Activated CD4-positive, CD25-positive, alpha-beta regulatory T cell treated with anti-CD3 and anti-CD28 coated beads, Interleukin-2, amount 50 U/mL, for 72 hours (primary cell): ENCODE data around the gene KCNIP3.

Experiments used
- DNase-seq: peaks from one replicate; pipeline ENCODE4 v3.0.0; 2021

The KCNIP3 gene

DNA sequence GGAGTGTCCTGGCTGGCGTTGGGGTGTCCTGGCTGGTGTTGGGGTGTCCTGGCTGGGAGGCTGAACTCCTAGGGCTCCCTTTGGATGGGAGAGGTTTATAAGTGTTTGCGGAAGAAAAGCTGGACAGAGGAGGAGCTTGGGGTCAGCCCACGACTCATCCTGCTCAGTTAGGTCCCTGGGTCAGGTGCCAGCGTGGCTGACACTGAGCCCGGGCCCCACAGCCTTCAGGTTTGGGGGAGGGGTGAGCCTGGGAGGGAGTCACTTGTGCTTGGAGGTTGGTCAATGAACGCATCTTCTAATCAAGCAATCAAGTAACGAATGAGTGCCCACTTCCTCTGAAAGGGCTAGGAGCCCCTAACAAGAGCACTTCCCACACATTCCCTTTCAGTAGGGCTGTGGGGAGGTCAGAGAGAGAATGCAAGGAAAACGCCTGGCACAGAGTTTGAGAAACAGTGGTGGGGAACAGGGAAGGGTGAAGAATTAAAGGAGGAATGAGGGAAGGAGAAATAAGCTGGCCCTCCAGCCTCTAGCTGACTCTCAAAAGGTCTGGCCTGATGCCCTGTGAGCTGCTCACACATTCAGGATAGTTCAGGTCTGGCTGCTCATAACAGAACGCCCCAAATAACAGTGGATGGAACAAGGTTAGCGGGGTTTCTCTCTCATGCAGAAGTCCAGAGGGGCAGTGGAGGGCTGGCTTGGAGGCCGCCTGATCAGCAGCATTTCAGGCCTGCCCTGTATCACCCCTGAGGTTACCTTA, 670 bp downstream of the KCNIP3 start:
- DNase-seq = no peak

- DNase-seq = no peak
Measured at GRCh38 chr2:95298486-95299111, 1.5 kb downstream of the KCNIP3 start.

- no peak for DNase-seq
Measured at GRCh38 chr2:95299961-95300360, 2.8 kb downstream of the KCNIP3 start.

DNA sequence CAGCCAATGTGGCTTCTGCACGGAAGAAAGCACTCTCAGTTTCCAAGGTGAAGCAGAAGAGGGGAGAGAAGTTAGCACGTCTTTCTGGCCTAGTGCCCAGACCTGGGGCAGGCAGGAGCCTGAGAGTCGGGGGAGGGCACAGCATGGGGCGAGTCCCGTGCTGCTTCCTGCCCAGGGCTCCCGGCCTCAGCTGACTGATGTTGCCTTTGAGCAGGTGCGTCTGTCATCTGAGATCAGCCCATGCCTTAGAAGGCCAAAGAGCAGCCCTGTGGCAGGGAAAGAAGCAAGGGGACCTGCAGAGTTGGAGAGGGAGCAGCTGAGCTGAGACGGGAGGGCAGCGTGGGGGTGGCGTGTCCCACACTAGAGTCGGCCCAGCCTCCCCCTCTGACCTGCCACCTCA, 3.3 kb downstream of the KCNIP3 start:
- no peak for DNase-seq

GRCh38 chr2:95301186-95301585, 4.0 kb downstream of the KCNIP3 start:
- no peak for DNase-seq

GRCh38 chr2:95301876-95302641, 4.9 kb downstream of the KCNIP3 start:
- DNase-seq = no peak

- DNase-seq = no peak
Measured at GRCh38 chr2:95303191-95303919, 6.2 kb downstream of the KCNIP3 start.

DNA sequence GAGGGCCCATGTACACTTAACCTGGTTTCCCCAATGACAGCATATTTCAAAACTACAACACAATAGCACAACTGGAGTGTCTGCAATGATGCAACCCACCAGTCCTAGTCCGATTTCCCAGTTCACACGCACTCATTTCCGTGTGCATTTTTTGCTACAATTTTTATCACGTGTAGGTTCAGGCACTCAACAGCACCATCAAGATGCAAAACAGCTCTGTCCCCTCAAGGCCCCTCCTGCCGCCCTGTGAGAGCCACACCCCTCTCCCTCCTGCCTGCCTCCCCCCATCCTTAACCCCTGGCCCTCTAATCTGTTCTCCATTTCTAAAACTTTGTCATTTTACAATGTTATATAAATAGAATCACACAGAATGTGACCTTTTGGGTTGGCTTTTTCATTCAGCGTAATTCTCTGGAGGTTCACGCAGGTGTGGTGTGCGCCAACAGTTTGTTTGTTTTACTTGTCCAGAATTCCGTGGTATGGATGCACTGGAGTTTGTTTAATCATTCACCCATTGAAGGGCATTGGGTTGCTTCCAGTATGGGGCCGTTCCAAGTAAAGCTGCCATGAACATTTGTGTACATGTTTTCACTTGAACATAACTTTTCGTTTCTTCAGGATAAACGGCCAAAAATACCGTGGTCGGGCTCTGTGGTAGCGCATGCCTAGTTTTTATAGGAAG, 8.4 kb downstream of the KCNIP3 start:
- no peak for DNase-seq

DNA sequence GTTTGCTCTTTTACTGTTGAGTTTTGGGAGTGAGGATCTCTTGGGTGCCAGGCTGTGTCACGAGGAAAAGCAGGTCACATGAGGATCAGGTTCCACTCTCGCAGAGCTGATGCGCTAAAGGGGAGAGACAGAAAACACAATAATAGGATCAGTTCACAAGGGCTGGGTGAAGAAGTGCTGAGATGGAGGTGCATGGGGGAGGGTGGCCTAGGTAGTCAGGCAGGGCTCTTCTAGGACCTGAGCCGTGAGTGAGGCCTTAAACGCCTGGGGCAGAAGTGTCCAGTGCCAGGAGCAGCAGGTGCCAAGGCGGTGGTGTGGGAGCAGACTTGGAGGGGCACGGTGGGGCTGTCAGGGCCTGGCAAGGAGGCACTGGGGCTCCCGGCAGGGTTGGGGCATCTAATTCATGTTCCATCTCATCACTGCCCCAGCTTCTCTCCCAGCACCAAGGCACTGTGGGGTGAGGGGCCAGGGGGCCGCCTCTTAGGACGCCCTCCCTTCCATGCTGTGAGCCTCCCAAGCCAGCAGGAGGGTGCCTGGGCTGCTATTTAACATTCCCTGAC, 9.3 kb downstream of the KCNIP3 start:
- DNase-seq = no peak

DNA sequence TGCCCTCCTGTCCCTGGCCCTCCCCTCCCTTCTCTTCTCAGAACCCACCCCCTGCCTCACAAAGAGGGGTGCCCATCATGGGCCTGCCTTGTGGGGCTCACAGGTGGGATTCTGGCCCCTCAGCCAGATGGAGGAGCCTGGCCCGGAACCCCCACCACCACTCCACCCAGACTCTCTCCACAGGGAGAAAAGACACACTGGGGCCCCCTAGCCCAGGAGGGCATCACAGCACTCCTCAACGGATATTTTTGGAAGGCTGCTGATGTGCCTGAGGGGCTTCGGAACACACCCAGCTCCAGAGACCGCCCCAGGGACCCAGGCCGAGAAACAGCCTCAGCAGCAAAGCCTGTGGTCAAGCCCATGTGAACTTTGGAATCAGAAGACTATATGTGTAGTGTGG, 9.9 kb downstream of the KCNIP3 start:
- no peak for DNase-seq

DNA sequence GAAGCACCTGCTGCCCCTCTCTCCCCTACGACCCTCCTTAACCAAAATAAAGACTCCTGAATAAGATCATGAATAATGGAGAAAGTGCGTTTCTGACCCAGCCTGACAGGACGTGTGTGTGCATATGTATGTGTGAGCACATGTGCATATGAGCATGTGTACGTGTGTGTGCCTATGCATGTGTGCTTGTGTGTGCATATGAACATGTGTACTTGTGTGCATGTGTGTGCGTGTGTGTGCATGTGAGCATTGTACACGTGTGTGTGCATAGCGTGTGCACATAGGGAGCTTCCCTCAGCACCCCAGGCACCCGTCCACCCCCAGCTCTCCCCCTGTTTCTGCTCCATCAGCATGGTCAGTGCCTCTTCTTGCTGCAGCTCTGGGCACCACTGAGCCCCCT, 10.7 kb downstream of the KCNIP3 start:
- DNase-seq = no peak

DNA sequence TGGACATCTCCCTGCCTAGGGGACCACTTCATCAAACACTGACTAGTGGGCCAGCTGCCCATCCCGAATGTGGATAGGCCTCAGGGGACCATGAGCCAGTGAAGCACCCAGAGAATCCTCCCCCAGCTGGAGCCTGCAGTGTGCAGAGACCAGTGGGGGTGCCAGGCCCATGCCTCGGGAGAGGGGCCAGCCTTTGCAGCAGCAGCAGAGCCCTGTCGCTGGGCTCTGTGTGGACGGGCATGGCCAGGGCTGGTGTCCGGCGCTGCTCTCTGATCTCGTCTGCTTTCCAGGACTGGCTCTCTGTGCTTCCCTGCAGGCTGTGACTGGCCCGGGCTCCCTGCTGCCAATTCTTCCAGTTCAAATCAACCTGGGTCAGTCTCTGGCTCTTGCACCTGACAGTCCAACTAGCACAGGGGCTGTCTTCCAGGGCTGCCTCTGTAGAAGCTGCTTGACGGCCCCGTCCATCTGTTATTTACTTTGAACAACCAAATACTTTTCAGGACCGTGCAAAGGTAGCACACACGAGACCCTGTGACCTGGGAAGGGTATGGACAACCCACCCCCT, 11.4 kb downstream of the KCNIP3 start:
- DNase-seq = no peak

DNA sequence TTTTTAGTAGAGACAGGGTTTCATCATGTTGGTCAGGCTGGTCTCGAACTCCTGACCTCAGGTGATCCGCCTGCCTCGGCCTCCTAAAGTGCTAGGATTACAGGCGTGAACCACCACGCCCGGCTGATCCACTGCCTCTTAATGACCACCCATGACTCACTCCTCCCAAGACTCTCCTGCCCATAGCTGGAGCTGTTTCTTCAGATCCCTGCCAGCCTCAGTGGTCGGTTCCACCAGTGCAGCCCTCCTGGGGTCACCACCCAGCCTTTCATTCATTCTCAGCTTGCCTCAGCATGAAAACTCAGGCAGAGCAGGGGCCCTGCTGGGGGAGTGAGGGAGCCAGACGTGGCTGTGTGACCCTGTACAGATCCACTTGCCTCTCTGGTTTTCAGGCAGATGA, 12.5 kb downstream of the KCNIP3 start:
- no peak for DNase-seq

GRCh38 chr2:95310216-95310615, 13.1 kb downstream of the KCNIP3 start:
- no peak for DNase-seq

DNA sequence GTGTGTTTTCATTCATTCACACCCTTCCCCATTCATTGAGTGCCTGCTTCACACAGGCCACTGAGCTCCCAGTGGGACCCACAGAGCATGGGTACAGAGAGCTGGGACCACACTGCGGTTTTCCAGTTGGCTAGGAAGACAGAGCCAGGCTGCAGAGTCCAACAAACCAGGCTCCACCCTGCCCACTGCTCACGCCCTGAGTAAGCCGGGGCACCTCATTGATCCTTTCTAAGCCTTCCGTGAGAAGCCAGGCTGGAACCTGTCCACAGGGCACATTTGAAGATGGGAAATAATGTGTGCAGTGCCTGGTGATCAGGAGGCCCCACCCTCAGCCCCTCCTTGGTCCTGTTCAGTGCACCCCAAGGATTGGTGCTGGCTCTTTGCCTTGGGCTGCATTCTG, 13.5 kb downstream of the KCNIP3 start:
- DNase-seq = no peak

DNA sequence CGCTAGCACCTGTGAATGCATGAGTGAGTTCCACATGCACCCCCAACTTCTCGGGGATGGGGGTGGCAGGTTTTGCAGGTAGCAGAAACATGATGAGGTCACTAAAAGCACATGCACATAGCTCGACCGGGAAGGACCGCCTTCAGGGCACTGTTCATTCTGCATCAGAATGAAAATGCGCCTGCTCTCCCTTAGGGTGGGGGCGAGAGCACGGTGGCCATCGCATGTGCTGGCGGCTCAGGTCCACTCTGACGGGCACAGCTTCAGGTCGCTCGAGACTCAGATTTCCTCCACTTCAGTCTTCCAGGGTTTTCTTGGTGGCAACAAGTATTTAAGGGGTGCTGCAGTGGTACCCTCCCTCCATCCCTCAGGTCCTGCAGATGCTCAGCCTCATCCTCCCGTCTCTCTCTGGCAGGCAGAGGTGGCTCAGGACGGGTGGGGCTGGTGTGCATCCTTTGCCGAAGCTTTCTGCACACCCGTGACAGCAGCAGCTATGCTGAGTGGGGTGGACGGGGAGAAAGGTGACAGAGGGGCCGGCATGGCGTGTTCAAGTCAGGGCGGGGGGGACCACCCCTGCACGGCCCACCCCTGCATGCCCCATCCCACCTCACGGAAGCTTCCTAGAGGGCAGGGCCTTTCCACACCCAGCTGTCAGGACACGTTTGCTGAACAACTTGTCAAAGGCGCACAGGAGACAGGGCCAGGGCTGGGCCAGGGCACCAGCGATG, 14.8 kb downstream of the KCNIP3 start:
- DNase-seq = no peak

GRCh38 chr2:95312543-95313201, 15.5 kb downstream of the KCNIP3 start:
- no peak for DNase-seq

- no peak for DNase-seq
Measured at GRCh38 chr2:95313296-95314131, 16.4 kb downstream of the KCNIP3 start.

DNA sequence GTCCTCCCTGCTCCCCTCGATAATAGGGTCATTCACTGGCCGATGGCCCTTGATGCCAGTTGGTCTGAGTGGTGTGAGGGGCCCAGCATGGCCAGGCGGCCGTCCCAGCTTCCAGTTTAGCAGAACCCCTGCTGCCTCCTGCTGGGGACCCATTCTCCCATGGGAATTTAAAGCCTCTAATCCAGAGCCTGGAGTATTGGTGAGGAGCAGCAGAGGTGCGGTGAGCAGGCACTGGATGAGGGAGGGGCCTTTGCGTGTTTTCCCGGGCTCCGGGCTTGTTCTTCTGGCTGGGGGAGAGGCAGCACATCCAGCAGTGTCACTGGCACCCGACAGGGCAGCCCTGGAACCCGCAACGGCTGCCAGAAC, 17.4 kb downstream of the KCNIP3 start:
- no peak for DNase-seq
